Mucosa of descending colon (tissue), 3 donors: ENCODE measurements around the gene TIMM29. TPM values are rescaled to one million over a fixed set of nuclear protein-coding genes. Genes with fewer than 3 reads are reported as not detected.

Experiments
- ATAC-seq: fragments of 200-7000 bp; cut with Tn5 transposase; one replicate; pipeline ENCODE4 v1.9.1; 2020; ENCODE audit warnings: mild to moderate bottlenecking, moderate library complexity
- DNase-seq, 3 donors: peaks; one replicate each; pipeline ENCODE4 v3.0.0-alpha.2; 2020
- H3K36me3 ChIP-seq: fragments of 200-600 bp; one replicate; pipeline ENCODE4 v1.8.0; 2021; ENCODE audit warnings: low read depth, mild to moderate bottlenecking
- H3K4me1 ChIP-seq: fragments of 200-600 bp; one replicate; pipeline ENCODE4 v1.8.0; 2021; ENCODE audit warnings: low read depth, mild to moderate bottlenecking
- H3K4me3 ChIP-seq: fragments of 200-600 bp; one replicate; pipeline ENCODE4 v1.8.0; 2021; ENCODE audit warnings: mild to moderate bottlenecking
- H3K9me3 ChIP-seq: fragments of 200-600 bp; one replicate; pipeline ENCODE4 v1.8.0; 2021; ENCODE audit warnings: mild to moderate bottlenecking
- intact Hi-C, 2 donors: fragments of 100-400 bp; cut with DNase I in 1 of 2; cut with micrococcal nuclease in 1 of 2; formaldehyde crosslinking; loops; one replicate each; pipeline versions ENCODE4 v1.11.0 to v1.11.1; 2022; cut with DNase I, micrococcal nuclease
- total RNA-seq, 3 donors: library from RNA; stranded (reverse); fragmentation: NEBNext Ultra II Directional in 2 of 3; extraction: Animal tissue kit (Norgen Biotek cat#: 25700) in 2 of 3; gene quantifications; one replicate each; pipeline versions ENCODE4 v1.2.1 to v1.2.4, GENCODE V29; 2021 to 2023
- TF ChIP-seq, protein P1 (sequence below): fragments of 200-600 bp; IDR thresholded peaks from one replicate; pipeline ENCODE4 v1.8.0; 2022; ENCODE audit warnings: antibody characterized with exemption, mild to moderate bottlenecking
- donor health status: DM: no; HTN: no; CAD: no; lungs with moderate emphysema.
- donor health status: DM: no; HTN: no; CAD: no.
- donor health status: DM: no; HTN: yes; CAD: no.

The TIMM29 gene
- total RNA-seq, 3 donors from 2014 or later = 18.5 to 25.0 (median 22.7) TPM

DNA sequence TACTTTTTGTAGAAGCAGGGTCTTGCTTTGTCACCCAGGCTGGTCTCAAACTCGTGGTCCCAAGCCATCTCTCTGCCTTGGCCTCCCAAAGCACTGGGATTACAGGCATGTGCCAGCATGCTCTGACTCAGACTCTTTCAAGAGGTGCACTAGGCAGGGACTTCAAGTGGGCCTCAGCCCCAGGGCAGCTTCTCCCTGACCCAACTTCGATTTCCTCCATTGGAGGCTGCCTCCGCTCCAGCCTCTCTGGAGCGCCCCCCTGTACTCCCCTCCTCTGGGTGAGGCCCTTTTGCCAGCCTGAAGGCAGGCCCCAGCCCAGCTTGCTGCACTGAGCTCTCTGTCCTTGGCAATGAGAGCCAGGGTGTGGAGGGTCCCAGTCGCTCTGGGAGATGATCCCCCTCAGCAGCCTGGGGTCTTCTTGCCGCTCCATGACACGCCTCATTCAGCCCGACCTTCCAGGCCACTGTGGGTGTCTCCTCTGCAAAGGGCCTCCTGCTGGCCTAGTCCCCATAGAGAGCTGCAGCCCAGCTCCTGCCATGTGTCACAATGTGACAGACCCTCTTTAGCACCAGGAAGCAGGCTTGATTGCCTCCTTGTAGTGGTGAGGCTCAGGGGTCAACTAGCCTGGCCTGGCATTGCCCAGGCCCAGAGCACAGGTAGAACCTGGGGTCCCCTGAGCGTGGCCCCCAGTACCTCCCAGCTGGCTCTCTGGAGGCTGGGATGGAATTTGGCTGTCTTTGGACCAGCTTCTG lies 40.8 kb upstream of the TIMM29 start:
- TF ChIP-seq, protein P1, sequence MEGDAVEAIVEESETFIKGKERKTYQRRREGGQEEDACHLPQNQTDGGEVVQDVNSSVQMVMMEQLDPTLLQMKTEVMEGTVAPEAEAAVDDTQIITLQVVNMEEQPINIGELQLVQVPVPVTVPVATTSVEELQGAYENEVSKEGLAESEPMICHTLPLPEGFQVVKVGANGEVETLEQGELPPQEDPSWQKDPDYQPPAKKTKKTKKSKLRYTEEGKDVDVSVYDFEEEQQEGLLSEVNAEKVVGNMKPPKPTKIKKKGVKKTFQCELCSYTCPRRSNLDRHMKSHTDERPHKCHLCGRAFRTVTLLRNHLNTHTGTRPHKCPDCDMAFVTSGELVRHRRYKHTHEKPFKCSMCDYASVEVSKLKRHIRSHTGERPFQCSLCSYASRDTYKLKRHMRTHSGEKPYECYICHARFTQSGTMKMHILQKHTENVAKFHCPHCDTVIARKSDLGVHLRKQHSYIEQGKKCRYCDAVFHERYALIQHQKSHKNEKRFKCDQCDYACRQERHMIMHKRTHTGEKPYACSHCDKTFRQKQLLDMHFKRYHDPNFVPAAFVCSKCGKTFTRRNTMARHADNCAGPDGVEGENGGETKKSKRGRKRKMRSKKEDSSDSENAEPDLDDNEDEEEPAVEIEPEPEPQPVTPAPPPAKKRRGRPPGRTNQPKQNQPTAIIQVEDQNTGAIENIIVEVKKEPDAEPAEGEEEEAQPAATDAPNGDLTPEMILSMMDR = no peak
- Histone ChIP-seq H3K4me1 (peaks cover 19% of the 10 kb centered on the region), H3K4me3 (no peak overlapping the region), H3K9me3 (no peaks in the 10 kb centered on the region), H3K36me3 (no peaks in the 10 kb centered on the region)
- intact Hi-C loops = no loop called here
- ATAC-seq (no peak), DNase-seq (no peak)

DNA sequence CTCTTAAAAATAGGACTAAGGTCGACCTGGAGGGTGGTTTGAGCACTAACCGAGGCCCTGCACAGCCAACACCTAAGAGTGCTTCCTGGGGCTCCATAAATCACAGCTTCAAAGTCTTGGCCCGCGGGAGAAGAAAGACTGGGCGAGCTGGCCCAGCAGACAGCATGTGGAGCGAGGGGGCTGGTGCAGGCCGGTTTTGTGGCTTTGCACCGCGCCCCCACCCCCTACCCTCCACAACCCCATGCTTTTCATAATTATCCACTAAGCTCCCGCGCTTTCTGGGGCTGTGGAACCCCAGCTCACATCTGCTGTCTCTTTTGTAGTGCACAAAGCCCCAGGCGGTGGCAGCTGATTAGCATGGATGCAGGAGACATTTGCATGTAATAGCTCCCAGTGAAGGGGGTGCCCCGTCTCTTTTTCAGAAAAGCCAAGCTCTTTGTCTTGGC lies 40.2 kb upstream of the TIMM29 start:
- H3K4me1 ChIP-seq = peaks cover 20% of the 10 kb centered on the region
- H3K9me3 ChIP-seq = no peaks in the 10 kb centered on the region
- no peak for DNase-seq
- intact Hi-C loops = no loop called here
- ATAC-seq = peak; percentile 5
- H3K4me3 ChIP-seq = no peak overlapping the region
- TF ChIP-seq, protein P1 = no peak
- H3K36me3 ChIP-seq = no peaks in the 10 kb centered on the region

DNA sequence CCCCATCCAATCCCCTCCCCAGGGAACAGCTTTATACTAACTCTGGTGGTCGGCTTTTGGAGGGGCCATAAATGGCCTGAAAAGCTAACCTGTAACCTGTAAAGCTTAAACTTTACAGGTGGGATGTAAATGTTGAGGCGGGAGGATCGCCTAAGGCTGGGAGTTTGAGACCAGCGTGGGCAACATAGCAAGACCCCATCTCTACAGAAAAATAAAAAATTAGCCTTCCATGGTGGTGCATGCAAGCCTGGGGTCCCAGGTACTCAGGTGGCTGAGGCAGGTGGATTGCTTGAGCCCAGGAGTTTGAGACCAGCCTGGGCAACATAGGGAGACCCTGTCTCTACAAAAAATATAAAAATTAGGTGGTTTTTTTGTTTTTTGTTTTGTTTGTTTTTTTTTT lies 38.7 kb upstream of the TIMM29 start:
- intact Hi-C loops = no loop called here
- ATAC-seq = no peak
- TF ChIP-seq, protein P1 = no peak
- H3K4me3 ChIP-seq = no peak overlapping the region
- H3K9me3 ChIP-seq = no peaks in the 10 kb centered on the region
- no peaks in the 10 kb centered on the region for H3K36me3 ChIP-seq
- H3K4me1 ChIP-seq = peaks cover 20% of the 10 kb centered on the region
- DNase-seq = no peak

DNA sequence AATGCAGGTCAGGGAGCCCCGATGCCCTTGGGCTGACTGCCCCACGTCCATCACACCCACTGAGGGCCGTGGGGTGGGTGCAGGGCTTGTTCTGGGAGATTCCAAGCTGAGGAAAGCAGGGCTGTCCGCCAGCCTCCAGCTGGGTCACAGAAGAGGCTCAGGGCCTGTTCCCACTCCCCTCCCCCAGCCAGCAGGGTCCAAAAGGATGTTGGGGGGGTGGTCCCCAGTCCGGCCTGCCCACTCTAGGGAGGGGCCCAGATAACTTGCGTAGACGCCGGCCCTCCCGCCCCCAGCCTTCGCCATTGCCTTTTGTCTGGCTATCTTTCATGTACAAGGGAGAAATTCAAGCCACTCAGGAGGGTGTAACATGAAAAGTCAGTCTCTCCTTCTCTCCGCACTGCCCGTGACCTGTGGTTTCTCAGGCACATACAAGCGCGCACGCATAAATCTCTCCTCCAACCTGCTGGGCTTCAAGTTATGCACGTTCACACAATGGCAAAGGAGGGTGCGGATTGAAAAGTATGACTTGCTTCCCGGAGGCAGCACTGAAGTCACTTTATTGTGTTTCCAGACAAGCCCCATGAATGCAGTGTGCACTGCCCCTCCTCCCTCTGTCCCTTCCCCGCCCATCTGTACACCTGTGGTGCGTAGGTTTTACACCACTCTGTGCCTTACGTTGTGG lies 37.1 kb upstream of the TIMM29 start:
- DNase-seq (peak; percentile 78 to 83 (median 80)), ATAC-seq (peak; percentile 94)
- intact Hi-C loops = no loop called here
- Histone ChIP-seq H3K9me3 (no peaks in the 10 kb centered on the region), H3K4me1 (peaks cover 28% of the 10 kb centered on the region), H3K36me3 (no peaks in the 10 kb centered on the region), H3K4me3 (no peak overlapping the region)
- TF ChIP-seq, protein P1 = no peak

DNA sequence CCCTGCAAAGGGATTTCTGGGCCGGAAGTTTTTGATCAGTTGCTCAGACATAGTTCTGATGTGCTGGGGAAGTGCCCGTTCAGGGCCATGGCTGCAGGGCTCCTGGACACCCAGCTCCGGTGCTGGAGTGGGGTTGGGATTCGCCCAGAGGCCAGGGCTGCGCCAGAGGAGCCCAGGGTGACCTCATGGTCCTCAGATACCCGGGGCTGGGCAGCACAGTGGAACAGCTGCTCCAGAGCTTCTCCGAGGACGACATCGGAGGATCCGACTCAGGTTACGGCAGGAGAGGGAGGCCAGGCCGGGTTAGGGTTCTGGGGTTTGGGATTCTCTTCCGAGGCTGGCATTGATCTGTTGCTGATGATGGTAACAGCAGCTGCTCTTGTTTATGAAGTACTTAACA lies 36.4 kb upstream of the TIMM29 start:
- DNase-seq (no peak), ATAC-seq (peak; percentile 5)
- TF ChIP-seq, protein P1 = no peak
- no peaks in the 10 kb centered on the region for H3K36me3 ChIP-seq
- intact Hi-C loops = no loop called here
- H3K4me1 ChIP-seq = peaks cover 35% of the 10 kb centered on the region
- no peak overlapping the region for H3K4me3 ChIP-seq
- no peaks in the 10 kb centered on the region for H3K9me3 ChIP-seq
